AG04450 (cell line): ENCODE data around the gene NTPCR. TPM values are rescaled to one million over a fixed set of nuclear protein-coding genes. Genes with fewer than 3 reads are reported as not detected.

Experiments
- CTCF ChIA-PET: fragments of 300-600, 350-600 bp; formaldehyde crosslinking; extraction: SDS; loops from one replicate; lab custom pipeline; 2022; ENCODE audit warnings: antibody characterized with exemption, inconsistent platforms; lab: Charles Lee
- POLR2A ChIA-PET: fragments of 350-600 bp; formaldehyde crosslinking; extraction: SDS; loops from one replicate; lab custom pipeline; 2021; ENCODE audit warnings: antibody characterized with exemption, inconsistent platforms; lab: Yijun Ruan, JAX
- DNase-seq: peaks from one replicate; pipeline ENCODE4 v3.0.0-alpha.2; 2011; ENCODE audit warnings: low read depth, low spot score
- H3K27ac ChIP-seq: one replicate; pipeline ENCODE4 v1.5.1; 2012; ENCODE audit warnings: low read depth, low read length, control low read depth
- H3K27me3 ChIP-seq: one replicate; pipeline ENCODE4 v1.6.0; 2012; ENCODE audit warnings: low read length; ENCODE audit not compliant: control insufficient read depth, insufficient read depth
- H3K4me3 ChIP-seq: 2 replicates; pipeline ENCODE4 v1.5.1; 2011; ENCODE audit warnings: mild to moderate bottlenecking, low read depth, low read length, control low read depth
- H3K9me3 ChIP-seq: 2 replicates; pipeline ENCODE4 v1.5.1; 2012; ENCODE audit warnings: low read length; ENCODE audit not compliant: control insufficient read depth, insufficient read depth
- polyA plus RNA-seq: library from polyadenylated mRNA; depleted of rRNA; stranded (reverse); fragments of >200 nt; gene quantifications from 2 replicates; pipeline ENCODE4 v1.2.3, GENCODE V29; 2011
- TF ChIP-seq, protein P1 (sequence below): IDR thresholded peaks from 2 replicates; pipeline ENCODE4 v1.5.1; 2011; ENCODE audit warnings: low read depth, low read length, control low read depth, inconsistent platforms

The NTPCR gene
- polyA plus RNA-seq, 1 experiment = 59.0 TPM

DNA sequence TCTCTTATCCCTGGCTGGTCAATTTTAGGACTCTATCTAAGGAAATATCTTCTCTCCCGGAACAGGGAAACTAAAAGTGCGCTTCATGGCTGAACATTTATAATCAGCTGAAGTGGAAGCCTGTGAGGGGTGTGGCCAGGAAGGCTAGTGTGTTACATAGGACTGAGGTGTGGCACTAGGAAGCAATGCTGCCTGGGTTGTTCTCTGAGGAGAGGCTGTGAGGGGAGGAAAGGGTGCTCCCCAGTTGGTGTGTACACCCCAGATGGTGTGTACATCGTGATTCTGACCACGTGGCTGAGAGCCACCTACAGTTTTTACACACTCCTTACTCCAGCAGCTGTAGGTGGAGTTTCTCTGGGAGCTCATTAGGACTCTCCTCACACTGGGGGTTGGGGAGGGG is 16.3 kb downstream of the NTPCR start:
- POLR2A ChIA-PET = interaction anchor here (0.6 kb wide), 1 partner anchor 103 kb away, joined by 13 read pairs; no protein-coding TSS in a partner anchor
- H3K27ac ChIP-seq = no peak overlapping the region
- no peaks in the 10 kb centered on the region for H3K27me3 ChIP-seq
- no peak overlapping the region for H3K4me3 ChIP-seq
- DNase-seq = no peak
- TF ChIP-seq, protein P1, sequence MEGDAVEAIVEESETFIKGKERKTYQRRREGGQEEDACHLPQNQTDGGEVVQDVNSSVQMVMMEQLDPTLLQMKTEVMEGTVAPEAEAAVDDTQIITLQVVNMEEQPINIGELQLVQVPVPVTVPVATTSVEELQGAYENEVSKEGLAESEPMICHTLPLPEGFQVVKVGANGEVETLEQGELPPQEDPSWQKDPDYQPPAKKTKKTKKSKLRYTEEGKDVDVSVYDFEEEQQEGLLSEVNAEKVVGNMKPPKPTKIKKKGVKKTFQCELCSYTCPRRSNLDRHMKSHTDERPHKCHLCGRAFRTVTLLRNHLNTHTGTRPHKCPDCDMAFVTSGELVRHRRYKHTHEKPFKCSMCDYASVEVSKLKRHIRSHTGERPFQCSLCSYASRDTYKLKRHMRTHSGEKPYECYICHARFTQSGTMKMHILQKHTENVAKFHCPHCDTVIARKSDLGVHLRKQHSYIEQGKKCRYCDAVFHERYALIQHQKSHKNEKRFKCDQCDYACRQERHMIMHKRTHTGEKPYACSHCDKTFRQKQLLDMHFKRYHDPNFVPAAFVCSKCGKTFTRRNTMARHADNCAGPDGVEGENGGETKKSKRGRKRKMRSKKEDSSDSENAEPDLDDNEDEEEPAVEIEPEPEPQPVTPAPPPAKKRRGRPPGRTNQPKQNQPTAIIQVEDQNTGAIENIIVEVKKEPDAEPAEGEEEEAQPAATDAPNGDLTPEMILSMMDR = no peak
- CTCF ChIA-PET = interaction anchor here (1.6 kb wide), 1 partner anchor 330 kb away, joined by 3 read pairs; no protein-coding TSS in a partner anchor
- no peaks in the 10 kb centered on the region for H3K9me3 ChIP-seq

DNA sequence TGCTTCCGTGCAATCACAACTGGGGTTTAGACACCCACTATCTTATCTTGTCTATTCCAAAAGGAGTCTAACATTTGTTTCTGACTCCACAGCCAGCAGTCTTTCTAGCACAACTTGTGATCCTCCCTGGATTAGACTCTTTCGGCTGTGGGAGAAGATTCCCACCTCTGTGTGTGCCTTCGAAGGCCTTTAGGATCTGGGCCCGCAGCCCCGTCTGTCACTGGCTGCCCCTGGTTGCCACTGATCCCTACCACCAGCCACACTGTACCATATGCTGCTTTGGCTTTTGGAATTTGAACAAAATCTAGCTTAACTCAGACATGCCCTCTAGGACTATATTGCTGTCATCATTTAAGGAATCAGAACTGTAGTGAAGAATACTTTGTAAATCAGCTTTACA is 18.0 kb downstream of the NTPCR start:
- Histone ChIP-seq H3K4me3 (no peak overlapping the region), H3K27me3 (no peaks in the 10 kb centered on the region), H3K9me3 (peaks cover 6% of the 10 kb centered on the region; the same call in 1 of the 2 replicates), H3K27ac (no peak overlapping the region)
- TF ChIP-seq, protein P1 = no peak
- CTCF ChIA-PET = interaction anchor here (1.0 kb wide), 1 partner anchor 15 kb away, joined by 3 read pairs; no protein-coding TSS in a partner anchor
- no peak for DNase-seq
- POLR2A ChIA-PET = no interaction called here

DNA sequence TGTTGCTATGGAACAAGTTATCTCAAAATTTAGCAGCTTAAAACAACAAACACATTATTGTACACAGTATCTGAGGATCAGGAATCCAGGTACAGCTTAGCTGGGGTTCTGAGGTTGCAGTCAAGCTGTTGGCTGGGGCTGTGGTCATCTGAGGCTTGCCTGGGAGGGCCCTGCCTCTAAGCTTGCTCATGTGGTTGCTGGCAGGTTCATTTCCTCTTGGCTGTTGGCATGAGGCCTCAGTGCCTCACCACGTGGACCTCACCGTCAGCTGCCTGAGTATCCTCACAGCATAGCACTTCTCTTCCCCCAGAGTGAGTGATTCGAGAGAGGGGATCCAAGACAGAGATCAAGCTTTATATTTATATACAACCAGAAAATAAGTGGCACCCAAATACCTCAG is 18.6 kb downstream of the NTPCR start:
- ChIA-PET CTCF (interaction anchor here (1.0 kb wide), 1 partner anchor 16 kb away, joined by 3 read pairs; no protein-coding TSS in a partner anchor), POLR2A (no interaction called here)
- no peak overlapping the region for H3K27ac ChIP-seq
- H3K27me3 ChIP-seq = no peaks in the 10 kb centered on the region
- DNase-seq = no peak
- H3K9me3 ChIP-seq = peaks cover 6% of the 10 kb centered on the region; the same call in 1 of the 2 replicates
- H3K4me3 ChIP-seq = no peak overlapping the region
- TF ChIP-seq, protein P1 = no peak

DNA sequence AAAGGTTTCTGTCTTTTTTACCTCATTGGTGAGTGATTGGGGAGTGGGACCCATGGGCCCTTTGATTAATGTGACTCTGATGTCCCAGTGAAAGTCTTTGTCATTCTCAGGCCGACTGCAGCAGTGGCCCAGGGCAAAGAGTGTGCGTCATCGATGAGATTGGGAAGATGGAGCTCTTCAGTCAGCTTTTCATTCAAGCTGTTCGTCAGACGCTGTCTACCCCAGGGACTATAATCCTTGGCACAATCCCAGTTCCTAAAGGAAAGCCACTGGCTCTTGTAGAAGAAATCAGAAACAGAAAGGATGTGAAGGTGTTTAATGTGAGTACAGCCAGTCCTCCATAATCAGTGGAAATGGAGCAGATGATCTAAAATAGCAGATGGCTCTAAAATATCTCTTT is 19.4 kb downstream of the NTPCR start:
- ChIA-PET POLR2A (no interaction called here), CTCF (no interaction called here)
- Histone ChIP-seq H3K9me3 (peaks cover 6% of the 10 kb centered on the region; the same call in 1 of the 2 replicates), H3K27ac (no peak overlapping the region), H3K4me3 (no peak overlapping the region), H3K27me3 (no peaks in the 10 kb centered on the region)
- TF ChIP-seq, protein P1 = no peak
- DNase-seq = no peak

DNA sequence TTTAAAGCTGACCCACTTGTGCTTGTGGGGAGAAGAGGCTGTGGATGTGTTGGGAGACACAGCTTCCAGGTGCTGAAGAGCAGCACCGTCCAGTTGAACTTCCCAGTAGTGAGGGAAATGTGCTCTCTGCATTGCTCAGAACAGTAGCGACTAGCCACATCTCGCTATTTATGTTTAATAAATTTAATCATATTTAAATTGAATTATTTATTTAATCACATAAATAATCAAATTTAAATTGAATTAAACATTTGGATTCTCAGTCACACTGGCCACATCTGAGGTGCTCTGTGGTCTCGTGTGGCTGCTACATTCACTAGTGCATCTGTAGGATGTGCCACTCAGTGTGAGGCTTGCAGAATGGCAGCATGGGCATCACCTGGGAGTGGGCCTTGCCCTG is 20.1 kb downstream of the NTPCR start:
- DNase-seq = no peak
- ChIA-PET POLR2A (no interaction called here), CTCF (no interaction called here)
- TF ChIP-seq, protein P1 = no peak
- no peak overlapping the region for H3K27ac ChIP-seq
- H3K9me3 ChIP-seq = peaks cover 6% of the 10 kb centered on the region; the same call in 1 of the 2 replicates
- H3K27me3 ChIP-seq = no peaks in the 10 kb centered on the region
- H3K4me3 ChIP-seq = no peak overlapping the region
